ENCODE measurements around the gene THOP1. TPM values are rescaled to one million over a fixed set of nuclear protein-coding genes. Genes with fewer than 3 reads are reported as not detected.
"Not testable (repeated sequence)": the region's sequence is repeated elsewhere in the genome, so short reads cannot be mapped to it uniquely, and the experiment has no call there.

Gene THOP1
- total RNA-seq, 4 donors from 2014 or later = 5.9 to 51.8 (median 25.2) TPM

DNA sequence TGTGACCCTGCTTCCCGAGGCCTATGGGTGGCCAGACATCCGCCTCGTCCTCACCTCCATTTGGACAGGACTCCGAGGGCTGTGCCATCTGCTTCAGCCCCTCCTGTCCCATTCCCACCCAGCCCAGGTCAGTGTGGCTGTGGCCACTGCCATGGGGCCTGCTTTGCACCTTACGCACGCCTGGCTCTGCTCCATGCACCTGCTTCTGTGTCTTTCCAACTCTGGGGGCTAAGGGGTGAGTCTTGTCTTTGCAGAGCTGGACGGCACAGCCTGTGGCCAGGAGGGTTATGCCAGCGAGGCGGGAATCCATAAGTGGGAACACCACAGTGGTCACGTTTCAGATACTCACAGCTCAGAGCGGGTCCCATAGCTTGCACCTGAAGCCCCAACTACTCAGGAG is 29.1 kb downstream of the THOP1 start:
- Histone ChIP-seq H3K4me3 (no peak overlapping the region), H3K9me3 (no peaks in the 10 kb centered on the region), H3K27ac (no peak overlapping the region), H3K27me3 (no peaks in the 10 kb centered on the region), H3K4me1 (no peaks in the 10 kb centered on the region), H3K36me3 (no peaks in the 10 kb centered on the region)
- no peak for DNase-seq
- intact Hi-C loops (cut with DNase I; ENCODE audit: low total_unique reads) = no loop called here
- no peak for TF ChIP-seq CTCF (IDR thresholded peaks at IDR 0.05)
- TF ChIP-seq POLR2A (IDR thresholded peaks at IDR 0.05) = no peak

- H3K27me3 ChIP-seq = no peaks in the 10 kb centered on the region
- H3K9me3 ChIP-seq = no peaks in the 10 kb centered on the region
- H3K4me1 ChIP-seq = no peaks in the 10 kb centered on the region
- TF ChIP-seq POLR2A (IDR thresholded peaks at IDR 0.05) (no peak), CTCF (IDR thresholded peaks at IDR 0.05) (no peak)
- no peak for DNase-seq
- no peaks in the 10 kb centered on the region for H3K36me3 ChIP-seq
- intact Hi-C loops (cut with DNase I; ENCODE audit: low total_unique reads) = no loop called here
- no peak overlapping the region for H3K4me3 ChIP-seq
- H3K27ac ChIP-seq = no peak overlapping the region
Measured at GRCh38 chr19:2815191-2815614, 29.9 kb downstream of the THOP1 start.

DNA sequence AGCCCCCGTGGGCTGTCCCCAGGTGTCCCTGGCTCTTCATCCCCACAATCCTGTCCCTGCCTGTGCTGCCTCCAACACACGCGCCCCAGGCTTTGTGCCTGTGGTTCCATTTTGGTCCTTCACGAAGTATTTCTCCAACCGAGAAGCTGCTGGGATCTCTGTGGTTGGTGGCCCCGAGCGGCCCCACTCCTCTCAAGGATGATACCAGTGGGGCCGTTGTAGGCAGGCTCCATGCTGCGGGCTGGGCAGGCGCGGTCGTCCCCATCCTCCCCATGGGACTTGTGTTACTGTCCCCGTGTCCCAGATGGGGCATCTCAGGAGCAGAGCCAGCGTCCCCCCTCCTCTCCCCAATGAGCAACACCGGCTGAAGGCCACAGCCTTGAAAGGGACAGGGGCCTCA is 30.6 kb downstream of the THOP1 start:
- DNase-seq = no peak
- Histone ChIP-seq H3K27ac (no peak overlapping the region), H3K9me3 (no peaks in the 10 kb centered on the region), H3K4me1 (no peaks in the 10 kb centered on the region), H3K4me3 (no peak overlapping the region), H3K27me3 (no peaks in the 10 kb centered on the region), H3K36me3 (no peaks in the 10 kb centered on the region)
- intact Hi-C loops (cut with DNase I; ENCODE audit: low total_unique reads) = no loop called here
- TF ChIP-seq POLR2A (IDR thresholded peaks at IDR 0.05) = no peak
- TF ChIP-seq CTCF (IDR thresholded peaks at IDR 0.05) = no peak

- Histone ChIP-seq H3K27ac (no peak overlapping the region), H3K9me3 (no peaks in the 10 kb centered on the region), H3K4me1 (no peaks in the 10 kb centered on the region), H3K27me3 (no peaks in the 10 kb centered on the region), H3K36me3 (no peaks in the 10 kb centered on the region), H3K4me3 (no peak overlapping the region)
- no peak for DNase-seq
- intact Hi-C loops (cut with DNase I; ENCODE audit: low total_unique reads) = no loop called here
- TF ChIP-seq POLR2A (IDR thresholded peaks at IDR 0.05) (no peak), CTCF (IDR thresholded peaks at IDR 0.05) (no peak)
Measured at GRCh38 chr19:2816641-2817040, 31.3 kb downstream of the THOP1 start.

DNA sequence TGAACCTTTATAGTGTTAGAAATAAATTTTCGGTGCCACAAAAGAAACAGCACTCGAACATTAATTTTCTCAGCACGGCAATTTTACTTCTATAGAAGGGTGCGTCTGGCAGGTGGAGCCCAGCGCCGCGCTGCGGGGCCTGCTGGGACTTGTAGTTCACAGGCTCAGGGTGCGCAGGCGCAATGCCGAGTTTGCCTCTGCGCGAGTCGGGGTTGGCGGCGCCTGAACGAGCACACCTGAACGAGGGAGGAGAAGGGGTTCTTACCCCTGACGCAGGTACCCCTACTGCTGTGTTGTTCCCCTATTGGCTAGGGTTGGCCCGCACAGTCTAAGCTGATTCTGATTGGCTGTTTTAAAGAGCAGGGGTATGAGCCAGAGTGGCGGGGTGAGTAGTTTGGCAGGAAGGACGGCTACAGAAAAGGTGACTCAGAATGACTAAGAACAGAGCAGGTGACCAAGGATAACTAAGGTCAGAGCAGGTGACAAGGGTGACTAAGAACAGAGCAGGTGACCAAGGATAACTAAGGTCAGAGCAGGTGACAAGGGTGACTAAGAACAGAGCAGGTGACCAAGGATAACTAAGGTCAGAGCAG is 32.0 kb downstream of the THOP1 start:
- intact Hi-C loops (cut with DNase I; ENCODE audit: low total_unique reads); H3K9me3 ChIP-seq; DNase-seq; H3K4me1 ChIP-seq; H3K4me3 ChIP-seq; H3K27ac ChIP-seq; H3K36me3 ChIP-seq; H3K27me3 ChIP-seq: not testable (repeated sequence)

All from uterus (tissue), 4 donors.